PC-9 (cell line): ENCODE data around the gene ARHGAP28.

Experiments used
- CTCF ChIP-seq: fragments of 200-600 bp; sonication (generic); conservative IDR thresholded peaks from 2 replicates; pipeline ENCODE4 v1.6.1; 2017; ENCODE audit warnings: mixed run types, antibody characterized with exemption, mild to moderate bottlenecking, moderate library complexity
- EZH2 ChIP-seq: fragments of 200-600 bp; sonication (generic); IDR thresholded peaks from 2 replicates; pipeline ENCODE4 v1.8.0; 2017; ENCODE audit warnings: antibody characterized with exemption, low read depth

- TF ChIP-seq CTCF = no peak
- no peak for TF ChIP-seq EZH2
These were observed 229.6 kb downstream of the ARHGAP28 start for GRCh38 chr18:6959110-6959509.
